Loucy (cell line): ENCODE data around the gene S100A12.

Experiments
- H2AFZ ChIP-seq: fragments of 200-600 bp; sonication (generic); 2 replicates; pipeline ENCODE4 v1.6.0; 2016; ENCODE audit warnings: antibody characterized with exemption, mild to moderate bottlenecking, low read length, moderate library complexity
- H3F3A ChIP-seq: fragments of 200-600 bp; 2 replicates; pipeline ENCODE4 v1.6.0; 2016; ENCODE audit warnings: antibody characterized with exemption, low read depth, mild to moderate bottlenecking
- H3K27me3 ChIP-seq: fragments of 200-600 bp; sonication (generic); 2 replicates; pipeline ENCODE4 v1.6.1; 2014; ENCODE audit warnings: low read length, mild to moderate bottlenecking; ENCODE audit not compliant: insufficient read depth, poor library complexity, severe bottlenecking
- H3K36me3 ChIP-seq: fragments of 200-600 bp; sonication (generic); 2 replicates; pipeline ENCODE4 v1.6.1; 2016; ENCODE audit warnings: low read length; ENCODE audit not compliant: insufficient read depth
- H3K4me1 ChIP-seq: fragments of 200-600 bp; sonication (generic); 2 replicates; pipeline ENCODE4 v1.5.1; 2014; ENCODE audit warnings: low read length, mild to moderate bottlenecking; ENCODE audit not compliant: insufficient read depth, poor library complexity, severe bottlenecking
- H3K4me2 ChIP-seq: fragments of 200-600 bp; sonication (generic); 2 replicates; pipeline ENCODE4 v1.6.0; 2014; ENCODE audit warnings: antibody characterized with exemption, low read length, low read depth, mild to moderate bottlenecking; ENCODE audit not compliant: poor library complexity, severe bottlenecking
- H3K4me3 ChIP-seq: fragments of 200-600 bp; sonication (generic); 2 replicates; pipeline ENCODE4 v1.5.1; 2014; ENCODE audit warnings: low read length, mild to moderate bottlenecking, mixed read lengths; ENCODE audit not compliant: poor library complexity, severe bottlenecking
- H3K79me2 ChIP-seq: fragments of 200-600 bp; sonication (generic); 2 replicates; pipeline ENCODE4 v1.6.1; 2014; ENCODE audit warnings: low read length; ENCODE audit not compliant: insufficient read depth
- H3K9ac ChIP-seq: fragments of 200-600 bp; sonication (generic); 2 replicates; pipeline ENCODE4 v1.6.0; 2014; ENCODE audit warnings: mild to moderate bottlenecking, low read depth, low read length, moderate library complexity; ENCODE audit not compliant: poor library complexity, severe bottlenecking
- H3K9me2 ChIP-seq: fragments of 200-600 bp; sonication (generic); replicated peaks from 2 replicates; pipeline ENCODE4 v1.6.1; 2016; ENCODE audit warnings: low read depth, low read length, mixed read lengths
- H3K9me3 ChIP-seq: fragments of 200-600 bp; sonication (generic); 2 replicates; pipeline ENCODE4 v1.6.1; 2014; ENCODE audit warnings: mild to moderate bottlenecking, antibody characterized with exemption, low read length, low read depth; ENCODE audit not compliant: insufficient read depth
- H4K20me1 ChIP-seq: fragments of 200-600 bp; sonication (generic); 2 replicates; pipeline ENCODE4 v1.6.0; 2014; ENCODE audit warnings: antibody characterized with exemption, low read length, mild to moderate bottlenecking; ENCODE audit not compliant: insufficient read depth, poor library complexity, severe bottlenecking
- EZH2phosphoT487 ChIP-seq: fragments of 200-600 bp; IDR thresholded peaks from 2 replicates; pipeline ENCODE4 v1.6.1; 2018; ENCODE audit warnings: antibody characterized with exemption, mild to moderate bottlenecking, moderate library complexity, borderline replicate concordance
- TF ChIP-seq, protein P1 (sequence below): fragments of 200-600 bp; sonication (generic); conservative IDR thresholded peaks from 2 replicates; pipeline ENCODE4 v1.5.1; 2014; ENCODE audit warnings: mild to moderate bottlenecking, antibody characterized with exemption, low read length

The S100A12 gene

DNA sequence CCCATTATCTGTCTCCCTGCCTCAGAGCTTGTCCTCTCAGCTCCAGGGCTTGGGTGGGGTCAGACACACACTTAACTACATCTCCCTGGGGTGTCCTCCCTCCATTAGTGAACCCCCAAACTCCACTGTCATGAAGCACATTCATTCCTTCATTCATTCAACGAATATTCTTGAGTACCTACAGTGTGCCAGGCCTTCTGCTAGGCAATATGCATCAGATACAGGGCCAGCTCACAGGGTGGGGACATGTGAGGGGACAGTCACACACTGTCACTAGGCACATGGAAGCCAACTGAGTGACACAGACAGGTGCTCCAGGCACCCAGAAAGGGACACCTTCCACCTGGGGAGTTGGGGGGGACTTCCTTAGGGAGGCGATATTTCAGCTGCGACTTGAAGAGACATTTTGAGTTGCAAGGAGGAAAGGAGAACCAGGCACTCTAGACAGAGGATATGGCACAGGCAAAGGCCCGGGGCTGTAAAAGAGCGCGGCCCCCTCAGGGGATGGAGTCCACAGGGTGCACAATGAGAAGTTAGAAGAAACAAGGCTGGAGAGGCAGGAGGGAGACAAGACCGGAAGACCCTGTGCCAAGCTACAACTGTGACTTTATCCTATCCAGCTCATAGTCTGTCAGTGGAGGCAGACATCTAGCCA lies 24.1 kb upstream of the S100A12 start:
- Histone ChIP-seq H3K27me3 (no peaks in the 10 kb centered on the region), H3K79me2 (no peaks in the 10 kb centered on the region), H3K4me2 (no peak overlapping the region), H3K4me1 (no peaks in the 10 kb centered on the region), H3F3A (no peaks in the 10 kb centered on the region), H2AFZ (no peak overlapping the region), H3K4me3 (no peak overlapping the region), H3K9ac (no peak overlapping the region), H4K20me1 (no peaks in the 10 kb centered on the region), H3K9me3 (no peaks in the 10 kb centered on the region), H3K36me3 (no peaks in the 10 kb centered on the region), H3K9me2 (no peaks in the 10 kb centered on the region)
- TF ChIP-seq EZH2phosphoT487: no peak
- TF ChIP-seq, protein P1, sequence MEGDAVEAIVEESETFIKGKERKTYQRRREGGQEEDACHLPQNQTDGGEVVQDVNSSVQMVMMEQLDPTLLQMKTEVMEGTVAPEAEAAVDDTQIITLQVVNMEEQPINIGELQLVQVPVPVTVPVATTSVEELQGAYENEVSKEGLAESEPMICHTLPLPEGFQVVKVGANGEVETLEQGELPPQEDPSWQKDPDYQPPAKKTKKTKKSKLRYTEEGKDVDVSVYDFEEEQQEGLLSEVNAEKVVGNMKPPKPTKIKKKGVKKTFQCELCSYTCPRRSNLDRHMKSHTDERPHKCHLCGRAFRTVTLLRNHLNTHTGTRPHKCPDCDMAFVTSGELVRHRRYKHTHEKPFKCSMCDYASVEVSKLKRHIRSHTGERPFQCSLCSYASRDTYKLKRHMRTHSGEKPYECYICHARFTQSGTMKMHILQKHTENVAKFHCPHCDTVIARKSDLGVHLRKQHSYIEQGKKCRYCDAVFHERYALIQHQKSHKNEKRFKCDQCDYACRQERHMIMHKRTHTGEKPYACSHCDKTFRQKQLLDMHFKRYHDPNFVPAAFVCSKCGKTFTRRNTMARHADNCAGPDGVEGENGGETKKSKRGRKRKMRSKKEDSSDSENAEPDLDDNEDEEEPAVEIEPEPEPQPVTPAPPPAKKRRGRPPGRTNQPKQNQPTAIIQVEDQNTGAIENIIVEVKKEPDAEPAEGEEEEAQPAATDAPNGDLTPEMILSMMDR: no peak

DNA sequence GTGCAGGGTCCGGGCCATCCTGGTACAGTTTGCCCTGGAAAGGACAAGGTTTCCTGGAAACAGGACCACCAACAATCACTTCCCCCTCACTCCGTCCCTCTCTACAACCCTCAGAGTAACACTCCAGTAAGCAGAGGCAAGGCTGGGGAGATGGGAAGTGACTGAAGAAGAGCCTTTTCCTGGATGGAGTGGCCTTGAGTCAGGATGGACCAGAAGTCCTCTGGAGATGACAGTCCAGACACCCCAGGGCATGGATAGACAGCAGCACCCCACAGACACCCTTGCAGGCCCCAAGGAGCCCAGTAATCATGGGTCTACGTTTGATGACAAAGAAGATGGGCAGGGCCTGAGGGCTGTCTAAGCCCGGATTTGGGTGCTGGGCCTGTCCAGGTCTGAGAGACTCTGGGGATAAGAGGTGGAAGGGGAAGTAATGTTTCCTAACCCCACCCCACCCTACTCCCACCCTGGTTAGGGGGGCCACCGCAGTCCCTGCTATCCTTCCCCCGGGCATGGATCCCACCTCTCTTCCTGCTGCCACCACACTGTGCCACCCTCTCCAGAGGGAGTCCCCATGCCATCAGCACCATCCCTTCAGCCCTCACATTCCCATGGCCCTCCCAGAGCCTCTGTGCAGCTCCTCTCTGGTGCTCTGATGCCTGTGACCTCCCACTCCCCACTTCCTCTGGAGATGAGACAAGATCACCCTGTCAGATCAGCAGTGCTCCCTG lies 22.7 kb upstream of the S100A12 start:
- Histone ChIP-seq H3K4me2 (no peak overlapping the region), H3F3A (no peaks in the 10 kb centered on the region), H3K9ac (no peak overlapping the region), H3K9me3 (no peaks in the 10 kb centered on the region), H3K27me3 (no peaks in the 10 kb centered on the region), H3K4me3 (no peak overlapping the region), H3K79me2 (no peaks in the 10 kb centered on the region), H3K9me2 (no peaks in the 10 kb centered on the region), H4K20me1 (no peaks in the 10 kb centered on the region), H3K36me3 (no peaks in the 10 kb centered on the region), H3K4me1 (no peaks in the 10 kb centered on the region), H2AFZ (no peak overlapping the region)
- TF ChIP-seq EZH2phosphoT487: no peak
- TF ChIP-seq, protein P1: no peak

DNA sequence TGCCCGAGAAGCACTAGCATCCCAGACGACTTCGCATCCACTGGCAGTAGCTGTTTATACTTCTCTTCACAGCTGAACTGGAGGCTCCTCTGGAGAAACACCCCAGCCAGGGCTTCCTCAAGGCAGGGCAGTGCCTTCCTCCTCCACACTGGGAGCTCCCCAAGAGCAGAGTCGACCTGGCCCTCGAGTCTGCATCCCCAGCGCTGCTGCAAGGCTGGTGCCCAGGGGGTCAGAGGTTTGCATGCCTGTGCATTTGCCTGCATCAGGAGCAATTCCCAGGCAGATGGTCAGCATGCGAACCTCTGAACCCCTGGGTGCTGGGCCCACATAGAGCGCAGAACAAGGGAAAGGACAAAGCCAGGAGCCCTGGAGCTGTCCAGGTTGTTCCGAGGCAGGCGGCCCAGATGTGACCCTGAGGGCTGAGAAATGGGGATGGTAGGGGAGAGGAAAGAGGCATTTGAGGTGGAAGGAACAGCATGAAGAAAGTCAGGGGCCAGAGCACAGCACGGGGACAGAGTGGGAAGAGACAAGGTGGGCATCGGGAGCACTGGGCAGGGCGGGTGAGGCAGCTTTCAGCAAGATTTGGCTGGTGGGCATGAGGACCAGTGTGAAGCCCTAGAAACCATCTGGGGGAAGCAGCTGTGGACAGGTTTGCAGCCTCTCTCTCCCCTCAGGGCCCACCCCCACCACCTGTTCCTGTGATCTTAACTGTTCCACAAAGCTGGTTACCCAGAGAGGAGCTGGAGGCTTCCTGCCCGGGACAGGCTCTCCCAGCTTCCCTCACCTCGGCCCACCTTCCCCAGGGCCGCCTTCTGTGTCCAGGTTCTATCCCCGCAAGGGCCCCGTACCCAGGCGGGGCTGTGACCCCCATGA lies 21.9 kb upstream of the S100A12 start:
- H3K27me3 ChIP-seq: no peaks in the 10 kb centered on the region
- no peaks in the 10 kb centered on the region for H3K36me3 ChIP-seq
- H3K9ac ChIP-seq: no peak overlapping the region

More for the DNA sequence above, 21.9 kb upstream of the S100A12 start:
- no peak for TF ChIP-seq EZH2phosphoT487
- TF ChIP-seq, protein P1: no peak
- Histone ChIP-seq H3K4me2 (no peak overlapping the region), H3K9me3 (no peaks in the 10 kb centered on the region), H3F3A (no peaks in the 10 kb centered on the region), H2AFZ (no peak overlapping the region), H3K4me3 (no peak overlapping the region), H3K9me2 (no peaks in the 10 kb centered on the region), H3K4me1 (no peaks in the 10 kb centered on the region), H4K20me1 (no peaks in the 10 kb centered on the region), H3K79me2 (no peaks in the 10 kb centered on the region)
